Astrocyte of the hippocampus (primary cell): ENCODE measurements around the gene F8A2.
A peak's percentile ranks its signal among the peaks of the same experiment; 100 is the strongest.
"Not testable (repeated sequence)": the region's sequence is repeated elsewhere in the genome, so short reads cannot be mapped to it uniquely, and the experiment has no call there.

Experiments
- DNase-seq: peaks from one replicate; pipeline ENCODE4 v3.0.0; 2011; ENCODE audit warnings: low read depth, low spot score

The F8A2 gene

GRCh38 chrX:155381843-155382528, at the start of gene F8A2:
Gene F8A2, plus strand, starts transcription at chrX:155382095. Its CDS starts 20 bp downstream, at chrX:155382115.
- not testable (repeated sequence) for DNase-seq

GRCh38 chrX:155333544-155334100, 48.3 kb upstream of the F8A2 start:
- DNase-seq = no peak

GRCh38 chrX:155334486-155335336, 47.2 kb upstream of the F8A2 start, which contains the start of gene CLIC2:
Gene CLIC2, minus strand, starts transcription at chrX:155334614. Its CDS starts 187 bp downstream, at chrX:155334427.
- DNase-seq = peak; percentile 46

- not testable (repeated sequence) for DNase-seq
Observed at GRCh38 chrX:155335337-155335712, 46.6 kb upstream of the F8A2 start.

GRCh38 chrX:155345689-155346088, 36.2 kb upstream of the F8A2 start:
- DNase-seq = not testable (repeated sequence)

GRCh38 chrX:155349448-155349847, 32.4 kb upstream of the F8A2 start:
- not testable (repeated sequence) for DNase-seq

- DNase-seq = not testable (repeated sequence)
Observed at GRCh38 chrX:155363712-155364111, 18.2 kb upstream of the F8A2 start.

- not testable (repeated sequence) for DNase-seq
Observed at GRCh38 chrX:155373777-155374458, 8.0 kb upstream of the F8A2 start.

- DNase-seq = not testable (repeated sequence)
Observed at GRCh38 chrX:155379802-155380201, 2.1 kb upstream of the F8A2 start.

- DNase-seq = not testable (repeated sequence)
Observed at GRCh38 chrX:155382529-155382967, 653 bp downstream of the F8A2 start.

GRCh38 chrX:155389634-155390033, 7.7 kb downstream of the F8A2 start:
- DNase-seq = no peak

GRCh38 chrX:155394747-155395276, 12.9 kb downstream of the F8A2 start:
- DNase-seq = not testable (repeated sequence)

- no peak for DNase-seq
Observed at GRCh38 chrX:155406429-155406828, 24.5 kb downstream of the F8A2 start.

- no peak for DNase-seq
Observed at GRCh38 chrX:155417769-155418168, 35.9 kb downstream of the F8A2 start.
